Endothelial cell of umbilical vein (primary cell): ENCODE results near the gene HCAR2. TPM values are rescaled to one million over a fixed set of nuclear protein-coding genes. Genes with fewer than 3 reads are reported as not detected.
"Not testable (repeated sequence)": the region's sequence is repeated elsewhere in the genome, so short reads cannot be mapped to it uniquely, and the experiment has no call there.

Experiments
- Bru-seq: library from RNA; stranded (reverse); fragments of 400-500 nt; gene quantifications from one replicate; lab custom pipeline; 2021; lab: Mats Ljungman, UMichigan
- BruChase-seq, 2 experiments: library from RNA; stranded (reverse); fragments of 400-500 nt; gene quantifications; one replicate each; lab custom pipeline; 2021; lab: Mats Ljungman, UMichigan
- BruUV-seq: library from RNA; stranded (reverse); fragments of 400-500 nt; replicated peaks from 2 replicates; lab custom pipeline; 2021; lab: Mats Ljungman, UMichigan
- CTCF ChIA-PET: fragments of 300-600, 350-600 bp; sonication (Branson Sonifier 250); formaldehyde crosslinking; loops from one replicate; lab custom pipeline; 2021; ENCODE audit warnings: antibody characterized with exemption, inconsistent platforms; lab: Charles Lee
- POLR2A ChIA-PET: fragments of 300-600, 350-600 bp; sonication (Branson Sonifier 250); formaldehyde crosslinking; loops from one replicate; lab custom pipeline; 2021; ENCODE audit warnings: antibody characterized with exemption, inconsistent platforms; lab: Charles Lee
- DNase-seq: peaks from one replicate; pipeline ENCODE4 v3.0.0-alpha.2; 2011; ENCODE audit warnings: low read depth, low spot score
- FAIRE-seq: peaks from 2 replicates; lab custom pipeline; 2011; peaks lifted over from hg19 to GRCh38; lab: Jason Lieb, UNC
- H2AFZ ChIP-seq: 2 replicates; pipeline ENCODE4 v1.6.0; 2012; ENCODE audit warnings: low read depth, low read length, control low read depth, inconsistent platforms
- H3K27ac ChIP-seq: 2 replicates; pipeline ENCODE4 v1.5.1; 2011; ENCODE audit warnings: low read depth, mild to moderate bottlenecking, control low read depth, low read length, moderate library complexity; ENCODE audit not compliant: insufficient read depth
- H3K27me3 ChIP-seq, 2 experiments: 2 replicates each; pipeline versions ENCODE4 v1.6.0 to v1.6.1; 2011; ENCODE audit warnings: low read length in 2 of 2, mixed read lengths in 1 of 2; ENCODE audit not compliant: control insufficient read depth in 2 of 2, insufficient read depth in 2 of 2
- H3K36me3 ChIP-seq, 2 experiments: 2 replicates in 1 of 2; 3 replicates in 1 of 2; pipeline ENCODE4 v1.5.1; 2011; ENCODE audit warnings: low read length in 2 of 2, mild to moderate bottlenecking in 1 of 2, moderate library complexity in 1 of 2; ENCODE audit not compliant: control insufficient read depth in 2 of 2, insufficient read depth in 2 of 2; ENCODE audit errors: extremely low read depth in 1 of 2
- H3K4me1 ChIP-seq: 3 replicates; pipeline ENCODE4 v1.5.1; 2011; ENCODE audit warnings: mild to moderate bottlenecking, low read length; ENCODE audit not compliant: control insufficient read depth, insufficient read depth; ENCODE audit errors: extremely low read depth
- H3K4me2 ChIP-seq: 2 replicates; pipeline ENCODE4 v1.6.1; 2011; ENCODE audit warnings: low read length, control low read depth, mixed read lengths; ENCODE audit not compliant: insufficient read depth
- H3K4me3 ChIP-seq, 3 experiments: fragments of 200-600 bp in 1 of 3; sonication (generic), shearing (Covaris generic) in 1 of 3; replicated peaks in 1 of 3; 2 replicates each; pipeline ENCODE4 v1.5.1; 2011 to 2016; ENCODE audit warnings: control low read depth in 3 of 3, low read length in 3 of 3, mild to moderate bottlenecking in 2 of 3, inconsistent platforms in 1 of 3, low read depth in 1 of 3, moderate library complexity in 1 of 3; ENCODE audit not compliant: insufficient read depth in 1 of 3
- H3K79me2 ChIP-seq: 2 replicates; pipeline ENCODE4 v1.6.0; 2012; ENCODE audit warnings: low read length, inconsistent platforms; ENCODE audit not compliant: control insufficient read depth, insufficient read depth
- H3K9ac ChIP-seq: replicated peaks from 2 replicates; pipeline ENCODE3; 2011; ENCODE audit warnings: low read length, control low read depth; ENCODE audit not compliant: insufficient read depth; ENCODE audit errors: extremely low read depth
- H3K9me1 ChIP-seq: replicated peaks from 3 replicates; pipeline ENCODE4 v1.6.0; 2011; ENCODE audit warnings: mild to moderate bottlenecking, low read length; ENCODE audit not compliant: control insufficient read depth, insufficient read depth; ENCODE audit errors: extremely low read depth
- H3K9me3 ChIP-seq: replicated peaks from 2 replicates; pipeline ENCODE4 v1.5.1; 2012; ENCODE audit warnings: low read length, inconsistent platforms; ENCODE audit not compliant: control insufficient read depth, insufficient read depth
- H4K20me1 ChIP-seq: replicated peaks from 2 replicates; pipeline ENCODE3; 2011; ENCODE audit warnings: mild to moderate bottlenecking, low read length; ENCODE audit not compliant: control insufficient read depth, insufficient read depth; ENCODE audit errors: extremely low read depth
- CTCF ChIP-seq, 2 donors: IDR thresholded peaks; 1 replicate in 1 of 2; 2 replicates in 1 of 2; pipeline ENCODE4 v1.5.1; 2011; ENCODE audit warnings: low read length in 2 of 2, mild to moderate bottlenecking in 2 of 2, moderate library complexity in 2 of 2, control low read depth in 1 of 2, inconsistent platforms in 1 of 2, low read depth in 1 of 2; ENCODE audit not compliant: insufficient read depth in 1 of 2; ENCODE audit errors: extremely low read depth in 1 of 2
- EZH2 ChIP-seq: IDR thresholded peaks from 2 replicates; pipeline ENCODE4 v1.6.1; 2012; ENCODE audit warnings: borderline replicate concordance, low read depth, mild to moderate bottlenecking, moderate library complexity, low read length, inconsistent platforms; ENCODE audit not compliant: severe bottlenecking
- FOS ChIP-seq: IDR thresholded peaks from 2 replicates; pipeline ENCODE4 v1.6.1; 2011; ENCODE audit warnings: mild to moderate bottlenecking, low read length, moderate library complexity, borderline replicate concordance; ENCODE audit not compliant: insufficient read depth
- GATA2 ChIP-seq: IDR thresholded peaks from 2 replicates; pipeline ENCODE4 v1.7.0; 2011; ENCODE audit warnings: low read depth, mild to moderate bottlenecking, moderate library complexity, mixed read lengths, low read length; ENCODE audit not compliant: insufficient read length, insufficient read depth
- JUN ChIP-seq: IDR thresholded peaks from 2 replicates; pipeline ENCODE4 v1.6.1; 2011; ENCODE audit warnings: borderline replicate concordance, low read depth; ENCODE audit not compliant: insufficient read length, insufficient read depth
- MAX ChIP-seq: IDR thresholded peaks from 2 replicates; pipeline ENCODE4 v1.6.1; 2011; ENCODE audit not compliant: insufficient read depth, insufficient read length
- MYC ChIP-seq: IDR thresholded peaks from one replicate; pipeline ENCODE4 v1.6.1; 2011; ENCODE audit warnings: mild to moderate bottlenecking, low read depth, low read length
- POLR2A ChIP-seq: IDR thresholded peaks from 2 replicates; pipeline ENCODE4 v1.6.1; 2012; ENCODE audit warnings: low read depth, mild to moderate bottlenecking, control low read depth, low read length
- POLR2AphosphoS5 ChIP-seq: IDR thresholded peaks from 2 replicates; pipeline ENCODE4 v1.6.1; 2012; ENCODE audit warnings: low read depth, mild to moderate bottlenecking, control low read depth, low read length, moderate library complexity; ENCODE audit not compliant: insufficient read depth
- dilution Hi-C: fragments of 300-500 bp; cut with MboI; formaldehyde crosslinking; loops from one replicate; pipeline ENCODE4 v1.15.0; 2019; ENCODE audit warnings: low sequenced_read_pairs; ENCODE audit not compliant: extremely low pct_ligation_motif_present
- intact Hi-C: fragments of 100-400 bp; cut with micrococcal nuclease; formaldehyde crosslinking; loops from one replicate; pipeline ENCODE4 v1.10.0; 2022
- long read RNA-seq: library from polyadenylated mRNA; stranded (forward); transcript quantifications from one replicate; pipeline ENCODE4 v2.0.0, GENCODE V29; 2021
- polyA minus RNA-seq, 3 experiments: library from RNA; depleted of rRNA, polyadenylated mRNA; stranded (reverse); fragments of >200 nt; gene quantifications; 1 replicate in 1 of 3; 2 replicates in 2 of 3; pipeline ENCODE4 v1.2.3, GENCODE V29; 2011
- polyA plus RNA-seq, 4 experiments: library from polyadenylated mRNA; depleted of rRNA in 3 of 4; stranded (reverse) in 3 of 4; unstranded in 1 of 4; fragments of >200 nt; gene quantifications; 2 replicates each; pipeline versions ENCODE4 v1.2.1 to v1.2.3, GENCODE V29; 2011 to 2012; ENCODE audit warnings: missing spikeins in 1 of 4
- total RNA-seq: library from RNA; stranded (reverse); gene quantifications from 2 replicates; pipeline ENCODE4 v1.2.3, GENCODE V29; 2021

Gene HCAR2
- total RNA-seq = not detected in 2 replicates
- not detected in 2 replicates for polyA plus RNA-seq
- not detected in 2 replicates for polyA plus RNA-seq (2011; cell fraction: cytosol; rRNA removed)
- polyA plus RNA-seq (2011; cell fraction: nucleus; rRNA removed) = not detected in 2 replicates
- not detected in 2 replicates for polyA plus RNA-seq (2012)
- not detected in 2 replicates for polyA minus RNA-seq
- polyA minus RNA-seq (2011; cell fraction: cytosol; rRNA and poly(A)+ RNA removed) = not detected
- polyA minus RNA-seq (2011; cell fraction: nucleus; rRNA and poly(A)+ RNA removed) = not detected in 2 replicates
- Bru-seq, nascent RNA = not detected
- not detected for BruChase-seq, experiment 1, labeled RNA remaining after a 6-hour chase
- percentile 18 among the genes with signal in this experiment for BruChase-seq, experiment 2, labeled RNA remaining after a 2-hour chase
- long read RNA-seq = 0 reads

DNA sequence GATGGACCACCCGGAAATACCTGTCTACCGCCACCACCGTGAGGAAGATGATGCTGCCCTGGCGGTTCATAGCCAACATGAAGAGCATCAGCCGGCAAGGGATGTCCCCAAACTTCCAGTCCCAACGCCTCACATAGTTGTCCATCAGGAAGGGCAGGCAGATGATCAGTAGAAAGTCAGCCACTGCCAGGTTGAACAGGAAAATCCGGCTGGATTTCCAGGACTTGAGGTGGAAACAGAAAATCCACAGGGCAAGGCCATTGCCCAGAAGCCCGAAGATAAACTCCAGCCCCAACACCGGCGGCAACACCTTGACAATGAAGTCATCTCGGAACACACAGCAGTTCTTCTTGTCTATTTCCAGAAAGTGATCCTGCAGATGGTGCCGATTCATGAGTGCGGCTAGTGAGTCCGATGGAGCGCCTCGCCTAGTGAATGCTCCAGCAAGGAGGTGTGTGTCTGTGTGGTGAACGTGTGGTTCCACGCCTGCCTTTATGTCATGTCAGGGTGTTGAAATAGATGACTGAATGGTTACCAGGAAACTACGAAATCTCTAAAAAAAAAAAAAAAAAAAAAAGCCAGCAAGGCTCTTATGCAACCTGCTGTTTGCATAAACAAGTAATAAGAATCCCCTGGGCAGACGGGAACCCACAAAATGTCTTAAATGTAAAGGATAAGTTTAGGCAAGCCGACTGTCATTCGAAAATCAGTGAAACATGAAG is at the start of gene HCAR2:
Gene HCAR2 (minus strand): TSS at position 468 of the 722 bp plus-strand sequence. CDS start 74 bp downstream, at position 394.
- BruUV-seq, POLR2A ChIA-PET, CTCF ChIA-PET, intact Hi-C loops, H3K4me2 ChIP-seq, H3K9me1 ChIP-seq, H3K4me3 ChIP-seq, DNase-seq, H3K9me3 ChIP-seq, FAIRE-seq, H3K79me2 ChIP-seq, H2AFZ ChIP-seq, H4K20me1 ChIP-seq, H3K27me3 ChIP-seq, H3K9ac ChIP-seq, H3K27ac ChIP-seq, dilution Hi-C loops, H3K36me3 ChIP-seq, H3K4me1 ChIP-seq: not testable (repeated sequence)

DNA sequence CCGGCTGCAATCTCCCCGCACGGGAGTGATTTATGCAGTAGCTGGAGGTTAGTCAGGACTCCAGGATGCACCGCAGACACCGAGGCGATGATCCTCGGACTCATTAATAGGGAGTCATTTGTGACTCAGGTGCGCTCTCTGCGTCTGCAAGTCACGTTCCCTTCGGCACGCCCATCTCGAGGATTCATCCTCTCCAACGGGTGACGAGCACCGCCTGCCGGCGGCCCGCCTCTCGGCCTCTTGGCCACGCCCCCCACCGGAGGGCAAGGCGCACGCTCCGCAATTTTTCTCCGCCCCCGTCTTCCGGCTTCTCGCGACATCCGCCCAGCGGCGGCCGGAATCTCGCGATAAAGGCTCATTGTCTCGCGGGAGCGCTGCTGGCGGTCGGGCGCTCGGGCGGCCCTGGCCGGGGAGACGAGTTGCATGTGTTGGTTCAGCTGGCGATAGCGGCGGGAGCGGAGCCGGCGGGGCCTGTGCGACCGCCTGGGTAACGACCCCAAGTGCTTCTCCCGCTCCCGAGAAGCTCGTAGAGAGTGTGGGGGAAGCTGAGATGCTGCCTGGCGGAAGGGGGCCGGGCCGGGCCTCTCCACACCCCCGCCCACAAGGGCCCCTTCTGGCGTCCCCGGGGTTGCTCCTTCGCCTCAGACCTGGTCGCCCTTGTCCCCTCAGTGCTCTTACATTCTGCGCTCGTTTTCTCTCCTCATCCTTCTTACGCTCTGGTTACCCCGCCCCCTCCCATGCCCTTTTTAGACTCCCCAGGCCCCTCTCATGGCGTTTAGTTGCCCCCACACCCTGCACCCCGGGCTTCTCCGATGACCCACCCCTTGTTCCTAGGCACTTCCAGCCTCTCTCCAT is 49.5 kb upstream of the HCAR2 start, which contains the start of gene DENR:
Gene DENR (plus strand): TSS at position 361 of the 855 bp plus-strand sequence. CDS start 878 bp downstream, outside the sequence.
- Histone ChIP-seq H3K36me3 (peaks cover 2 to 12% of the 10 kb centered on the region in 2 experiments), H3K4me3 (peak within 1 kb of the TSS; percentile 66 to 87 (median 77)), H3K27ac (peak within 1 kb of the TSS; percentile 74), H4K20me1 (no peaks in the 10 kb centered on the region), H3K9me3 (no peaks in the 10 kb centered on the region), H3K4me1 (peaks cover 11% of the 10 kb centered on the region), H3K79me2 (peaks cover 31% of the 10 kb centered on the region), H2AFZ (peak within 1 kb of the TSS; percentile 74), H3K9me1 (no peaks in the 10 kb centered on the region), H3K27me3 (no peaks in the 10 kb centered on the region), H3K9ac (peak within 1 kb of the TSS; percentile 90), H3K4me2 (peak within 1 kb of the TSS; percentile 88)
- TF ChIP-seq POLR2AphosphoS5 (peak; percentile 95), CTCF (IDR thresholded peaks at IDR 0.05; ENCODE audit: extremely low read depth in 1 of 2, insufficient read depth in 1 of 2, low read depth in 1 of 2, low read length in 2 of 2) (peak; percentile 87 to 90), JUN (no peak), POLR2A (peak; percentile 98), EZH2 (no peak), FOS (peak; percentile 52), MYC (no peak), GATA2 (peak; percentile 14), MAX (peak; percentile 81)
- ChIA-PET CTCF (interaction anchor here (1.0 to 3.1 kb wide), 6 partner anchors 10 to 115 kb away, joined by 3 to 38 read pairs (median 3); no protein-coding TSS in a partner anchor), POLR2A (interaction anchor here (0.6 kb wide), 1 partner anchor 314 kb away, joined by 3 read pairs; no protein-coding TSS in a partner anchor)
- DNase-seq (peak; percentile 98), FAIRE-seq (peak; percentile 83)
- intact Hi-C loops (loop anchor here (1.0 to 5.0 kb wide), 5 partner anchors 114 to 525 kb away; partner anchors contain the start of genes DIABLO and KNTC1), dilution Hi-C loops (no loop called here)
- no TSS peak for BruUV-seq
